GM19351 (cell line): ENCODE results near the gene POLR1G.
"Not testable (repeated sequence)": the region's sequence is repeated elsewhere in the genome, so short reads cannot be mapped to it uniquely, and the experiment has no call there.

Experiments used
- ATAC-seq: cut with Tn5 transposase; IDR thresholded peaks from one replicate; pipeline ENCODE4 v1.9.1; 2021; ENCODE audit warnings: mild to moderate bottlenecking, moderate library complexity; ENCODE audit not compliant: unreplicated experiment

The POLR1G gene

GRCh38 chr19:45419895-45420294 is 13.5 kb downstream of the POLR1G start:
- no peak for ATAC-seq

GRCh38 chr19:45420356-45420755 is 13.9 kb downstream of the POLR1G start:
- ATAC-seq, result no peak

GRCh38 chr19:45420871-45421270 is 14.4 kb downstream of the POLR1G start:
- no peak for ATAC-seq

- no peak for ATAC-seq
Measured at GRCh38 chr19:45421947-45422498, 15.6 kb downstream of the POLR1G start.

- no peak for ATAC-seq
Measured at GRCh38 chr19:45423033-45423588, 16.7 kb downstream of the POLR1G start.

GRCh38 chr19:45423589-45424190 is 17.2 kb downstream of the POLR1G start, which contains the start of gene ERCC1:
TSS of gene ERCC1 (minus strand) at chr19:45423917. CDS start at chr19:45423374, 543 bp downstream.
- ATAC-seq, result peak; percentile 58

- ATAC-seq, result no peak
Measured at GRCh38 chr19:45424191-45425058, 18.0 kb downstream of the POLR1G start.

GRCh38 chr19:45428384-45429231 is 22.2 kb downstream of the POLR1G start:
- ATAC-seq, result no peak

- not testable (repeated sequence) for ATAC-seq
Measured at GRCh38 chr19:45429896-45430295, 23.5 kb downstream of the POLR1G start.

GRCh38 chr19:45431008-45431407 is 24.6 kb downstream of the POLR1G start:
- ATAC-seq, result not testable (repeated sequence)

GRCh38 chr19:45432543-45432942 is 26.1 kb downstream of the POLR1G start:
- not testable (repeated sequence) for ATAC-seq

GRCh38 chr19:45437328-45437727 is 30.9 kb downstream of the POLR1G start:
- ATAC-seq, result no peak

- no peak for ATAC-seq
Measured at GRCh38 chr19:45439190-45439568, 32.7 kb downstream of the POLR1G start.

- peak; percentile 71 for ATAC-seq
Measured at GRCh38 chr19:45439569-45440258, 33.3 kb downstream of the POLR1G start.

- no peak for ATAC-seq
Measured at GRCh38 chr19:45440259-45440638, 33.8 kb downstream of the POLR1G start.

GRCh38 chr19:45440873-45441654 is 34.6 kb downstream of the POLR1G start:
- ATAC-seq, result no peak

- ATAC-seq, result no peak
Measured at GRCh38 chr19:45442408-45442777, 35.9 kb downstream of the POLR1G start.

GRCh38 chr19:45442778-45443461 is 36.5 kb downstream of the POLR1G start:
- ATAC-seq, result no peak
